RPMI7951 (cell line): Measurements from ENCODE around the gene FRMD6. TPM values are rescaled to one million over a fixed set of nuclear protein-coding genes. Genes with fewer than 3 reads are reported as not detected.
"Not testable (repeated sequence)": the region's sequence is repeated elsewhere in the genome, so short reads cannot be mapped to it uniquely, and the experiment has no call there.

Source experiments
- DNase-seq: peaks from one replicate; pipeline ENCODE4 v3.0.0-alpha.2; 2012; ENCODE audit warnings: low read depth
- total RNA-seq: library from RNA; depleted of rRNA; stranded (reverse); fragments of >200 nt; shearing (Covaris generic); gene quantifications from 2 replicates; pipeline ENCODE4 v1.2.3, GENCODE V29; 2014

FRMD6 gene
- total RNA-seq, 1 experiment from 2014 or later, result 127 TPM

DNA sequence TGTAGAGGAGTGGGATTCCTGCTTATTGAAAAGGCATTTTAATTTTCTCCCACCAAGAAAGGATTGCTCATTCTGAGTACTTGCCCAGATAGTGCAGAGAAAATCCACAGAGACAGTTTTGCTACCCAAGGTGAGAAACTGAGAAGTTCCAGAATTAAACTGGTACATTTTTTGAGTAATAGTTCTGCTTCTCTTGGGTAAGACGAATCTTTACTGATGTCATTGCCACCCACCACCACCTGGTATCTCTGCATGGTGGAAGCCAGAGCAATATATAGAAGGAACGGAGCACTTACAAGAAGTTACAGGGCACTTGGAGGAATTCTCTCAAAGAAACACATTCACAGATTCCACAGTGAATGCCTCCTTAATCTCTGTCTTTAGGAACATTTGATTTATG, 20.7 kb upstream of the FRMD6 start:
- DNase-seq, result no peak

DNA sequence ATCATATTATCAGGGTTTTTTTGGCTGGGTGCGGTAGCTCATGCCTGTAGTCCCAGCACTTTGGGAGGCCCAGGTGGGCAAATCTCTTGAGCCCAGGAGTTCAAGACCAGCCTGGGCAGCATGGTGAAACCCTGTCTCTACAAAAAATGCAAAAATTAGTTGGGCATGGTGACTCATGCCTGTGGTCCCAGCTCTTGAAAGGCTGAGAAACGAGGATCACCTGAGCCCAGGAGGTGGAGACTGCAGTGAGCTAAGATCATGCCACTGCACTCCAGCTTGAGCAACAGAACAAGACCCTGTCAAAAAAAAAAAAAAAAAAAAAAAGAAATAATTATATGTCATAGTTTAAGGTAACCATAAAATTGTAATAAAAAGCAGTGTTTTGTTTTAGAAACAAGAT, 18.4 kb upstream of the FRMD6 start:
- DNase-seq, result not testable (repeated sequence)

DNA sequence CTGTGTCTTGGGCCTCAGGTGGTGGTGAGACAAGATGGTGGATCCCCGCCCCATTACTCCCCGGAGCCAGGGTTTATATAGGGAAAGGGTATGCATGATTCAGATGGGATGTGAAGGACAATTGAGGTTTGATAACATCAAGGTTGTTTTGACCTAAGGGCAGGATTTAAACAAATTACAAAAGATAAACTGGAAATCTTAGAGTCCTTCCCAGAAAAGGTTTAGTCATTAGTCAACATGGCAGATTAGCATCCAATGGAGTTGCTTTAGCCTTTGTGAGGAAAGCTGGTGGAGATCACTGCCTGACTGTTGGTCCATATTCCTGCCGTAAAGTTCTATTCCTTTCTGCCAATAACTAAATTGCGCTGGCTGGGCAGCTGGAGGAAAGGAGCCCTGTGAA, 15.6 kb upstream of the FRMD6 start:
- DNase-seq, result no peak

- DNase-seq, result peak; percentile 78
These were observed 13.4 kb upstream of the FRMD6 start for GRCh38 chr14:51638071-51638944.

DNA sequence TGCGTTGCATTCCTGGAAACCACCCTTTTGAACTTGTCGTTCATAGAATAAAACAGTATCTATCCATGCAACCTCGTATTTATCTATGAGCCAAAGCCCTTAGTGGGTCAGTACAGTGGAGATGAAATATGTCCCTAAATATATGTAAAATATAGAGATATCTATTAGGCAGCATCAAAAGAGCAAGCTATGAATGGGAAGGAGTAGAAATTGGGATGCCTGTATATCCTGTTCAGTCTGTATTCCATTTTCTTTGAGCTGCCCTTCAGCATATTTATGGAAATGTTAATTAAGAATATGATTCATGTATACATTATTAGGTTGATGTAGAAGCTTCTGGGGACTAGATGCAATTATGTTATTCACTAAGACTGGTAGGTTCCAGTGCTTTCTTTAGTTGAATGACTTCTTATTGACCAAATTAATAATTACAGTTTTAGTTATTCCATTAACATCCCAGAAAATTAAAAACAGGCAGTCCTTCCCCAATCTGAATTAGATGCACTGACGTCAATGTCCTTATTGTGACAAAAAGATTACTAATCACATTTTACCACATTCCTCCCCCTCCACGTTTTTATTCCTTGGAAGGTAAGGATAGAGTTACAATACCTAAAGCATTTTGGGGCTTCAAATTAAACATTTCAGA, 11.9 kb upstream of the FRMD6 start:
- DNase-seq, result no peak

- peak; percentile 65 for DNase-seq
These were observed 8.6 kb upstream of the FRMD6 start for GRCh38 chr14:51643140-51643539.

DNA sequence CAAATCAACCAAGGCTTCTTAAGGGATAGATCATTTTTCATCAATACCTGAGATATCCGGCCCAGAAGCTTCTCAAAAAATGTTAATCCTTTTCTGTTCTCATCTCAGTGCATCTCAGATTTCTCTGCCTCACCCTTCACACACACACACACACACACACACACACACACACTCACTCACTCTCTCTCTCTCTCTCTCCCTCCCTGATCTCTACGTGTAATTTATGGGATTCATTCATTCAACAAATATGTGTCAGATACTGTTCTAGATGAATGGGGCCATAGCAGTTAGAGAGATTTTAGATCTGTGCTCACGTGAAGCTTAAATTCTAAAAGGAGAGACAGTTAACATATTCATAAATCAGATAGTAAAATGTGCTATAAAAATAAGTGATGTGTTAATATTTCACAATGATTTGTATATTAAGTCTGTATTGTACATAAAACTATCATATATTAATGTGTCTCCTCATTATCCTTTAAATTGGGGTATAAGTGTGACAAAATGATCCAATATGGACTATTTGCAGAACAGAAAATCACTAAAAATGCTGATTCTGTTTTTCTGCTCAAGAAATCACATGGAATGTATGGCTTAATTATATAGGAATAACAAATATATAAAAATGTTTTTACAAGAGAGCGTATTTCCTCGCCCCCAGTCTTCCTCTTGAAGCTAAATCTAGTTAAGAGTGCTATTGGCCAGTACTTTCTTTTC, 7.3 kb upstream of the FRMD6 start:
- no peak for DNase-seq

GRCh38 chr14:51648296-51648695, 3.4 kb upstream of the FRMD6 start:
- DNase-seq, result no peak

GRCh38 chr14:51650716-51651387, 858 bp upstream of the FRMD6 start:
- DNase-seq, result no peak

DNA sequence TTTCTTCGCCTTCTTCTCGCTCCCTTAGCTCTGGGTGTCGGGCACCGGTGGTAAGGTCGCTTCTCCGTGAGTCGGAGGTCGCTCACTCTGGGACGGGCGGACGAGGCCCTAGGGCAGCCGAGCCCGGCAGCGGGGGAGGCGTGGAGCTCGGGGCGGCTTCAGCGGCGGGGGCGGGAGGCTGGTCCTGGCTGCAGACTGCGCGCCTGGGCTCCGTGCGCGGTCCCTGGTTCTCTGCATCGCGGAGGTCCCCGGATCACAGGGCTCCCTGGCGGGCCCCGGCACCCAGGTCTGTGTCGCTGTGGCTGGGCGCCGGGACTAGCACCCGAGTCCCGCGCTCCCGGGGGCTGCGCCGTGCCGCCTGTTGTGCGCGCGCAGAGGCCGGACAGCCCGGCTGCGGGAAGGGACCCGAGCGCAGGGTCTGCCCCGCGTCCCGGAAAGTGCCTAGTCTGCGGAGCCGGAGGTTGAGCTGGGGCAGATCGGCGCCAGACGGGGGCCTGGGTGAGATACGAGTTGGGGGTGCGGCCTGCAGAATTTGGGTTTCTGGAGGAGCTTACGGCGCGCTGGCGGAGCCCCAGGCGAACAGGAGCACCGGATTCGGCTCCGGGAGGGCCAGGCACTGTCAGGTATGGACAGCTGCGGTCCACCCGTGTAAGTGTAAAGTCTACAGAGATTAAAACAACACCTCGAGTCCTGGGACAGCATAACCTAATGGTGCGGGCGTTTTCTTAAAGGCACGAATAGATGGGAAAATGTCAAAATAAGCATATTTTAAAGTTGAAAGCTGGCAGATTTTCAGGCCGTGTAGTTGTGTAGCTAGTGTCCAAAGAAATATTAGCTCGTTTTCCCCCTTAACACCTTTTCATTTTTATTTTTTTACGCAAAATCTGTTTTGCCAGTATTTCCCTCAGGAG, 713 bp downstream of the FRMD6 start:
- no peak for DNase-seq

DNA sequence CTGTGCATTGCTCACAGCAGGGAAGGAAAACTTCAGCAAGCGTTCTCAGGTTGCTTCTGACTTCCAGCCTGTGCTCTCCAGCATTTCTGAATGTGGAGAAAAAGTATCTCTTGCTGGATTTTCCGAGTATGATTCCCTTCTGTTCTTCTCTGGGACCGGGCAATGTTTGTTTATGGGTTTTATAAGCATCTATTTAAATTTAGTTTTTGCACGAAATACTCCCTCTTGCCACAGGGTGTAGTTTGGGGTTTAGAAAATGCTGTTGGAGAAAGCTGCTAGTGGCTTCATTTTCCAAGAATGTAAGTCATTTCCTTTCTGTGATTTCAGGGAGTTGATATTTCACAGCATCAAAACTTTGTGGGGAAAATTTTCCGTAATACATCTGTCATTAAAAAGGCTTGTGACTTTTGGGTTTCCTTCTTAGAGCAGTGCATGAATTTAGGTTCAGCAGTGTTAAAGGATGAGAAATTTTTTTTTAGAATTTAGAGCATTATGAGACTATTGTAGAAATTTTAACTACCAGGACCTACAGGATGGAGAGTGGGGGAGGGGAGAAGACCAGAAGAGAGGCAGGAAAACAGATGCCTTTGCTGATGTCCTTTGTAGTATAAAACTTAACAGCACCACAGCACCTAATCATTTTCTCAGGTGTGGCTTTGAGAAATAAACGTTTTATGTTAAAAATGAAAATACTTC, 1.5 kb downstream of the FRMD6 start:
- DNase-seq, result peak; percentile 73

DNA sequence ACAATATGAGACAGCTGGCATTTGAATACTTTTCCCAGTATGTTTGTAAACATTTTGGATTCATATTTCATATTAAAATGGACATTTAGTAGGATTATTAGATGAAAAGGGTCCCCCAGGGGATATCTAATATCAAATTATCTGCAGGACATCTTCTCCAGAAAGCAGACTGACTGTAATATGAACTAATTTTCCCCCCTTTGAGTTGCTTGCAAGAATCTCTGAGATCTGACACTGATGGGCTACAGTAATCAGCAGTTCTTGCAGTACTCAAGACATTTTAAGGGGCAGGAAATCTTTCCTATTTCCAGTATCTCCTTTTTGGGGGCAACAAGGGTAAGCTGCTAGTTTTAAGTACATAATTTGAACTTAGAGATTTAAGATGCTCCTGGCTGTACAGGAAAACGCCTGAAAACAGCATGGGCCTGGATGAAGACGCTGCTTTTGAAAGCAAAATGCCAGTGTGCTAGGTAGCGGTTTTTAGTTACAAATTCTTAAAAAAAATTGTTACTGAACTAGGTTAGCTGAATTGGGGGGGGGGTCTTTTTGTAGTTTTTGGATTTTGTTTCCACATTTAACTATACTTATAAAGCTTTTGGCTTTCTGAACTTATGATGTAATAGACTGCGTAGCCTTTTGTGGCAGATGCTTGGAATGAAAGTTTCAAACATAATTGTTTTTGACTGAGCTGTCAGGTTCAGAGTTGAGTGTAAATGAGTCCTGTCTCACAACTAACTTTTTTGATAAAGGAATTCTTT, 2.2 kb downstream of the FRMD6 start:
- DNase-seq, result peak; percentile 14

DNA sequence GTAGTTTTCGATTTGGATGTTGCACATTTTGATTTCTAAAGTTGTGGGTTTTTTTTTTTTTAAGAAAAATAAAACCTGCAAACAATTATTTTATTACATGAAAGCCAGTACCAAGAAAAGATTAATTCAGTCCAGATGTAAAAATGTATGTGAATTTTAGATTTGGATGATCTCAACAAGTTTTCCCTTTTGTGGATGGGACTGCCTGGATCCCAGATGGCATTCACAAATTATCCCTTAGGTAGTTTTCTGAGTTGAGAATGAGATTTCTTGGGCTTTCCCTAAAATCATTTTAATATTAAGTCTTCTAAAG, 2.8 kb downstream of the FRMD6 start:
- no peak for DNase-seq

DNA sequence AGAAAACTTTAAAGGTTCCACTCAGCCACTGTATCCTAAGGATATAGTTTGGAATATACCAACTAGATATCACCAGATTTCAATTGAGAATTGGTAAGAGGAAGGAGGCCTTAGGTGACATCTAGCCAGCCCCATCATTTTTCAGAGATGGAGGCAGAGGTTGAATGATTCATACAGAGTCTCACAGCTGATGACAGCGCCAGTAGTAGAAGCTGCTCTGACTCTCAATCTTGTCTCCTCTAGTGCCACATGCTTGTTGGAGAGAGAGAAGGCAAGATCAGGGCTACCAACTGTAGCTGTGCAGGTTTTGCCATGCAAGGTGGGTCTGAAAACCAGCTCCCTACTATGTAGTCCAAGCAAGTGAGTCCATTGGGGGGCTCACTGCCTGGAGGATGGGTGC, 6.1 kb downstream of the FRMD6 start:
- peak; percentile 49 for DNase-seq

GRCh38 chr14:51658441-51659173, 6.9 kb downstream of the FRMD6 start:
- DNase-seq, result no peak

GRCh38 chr14:51660741-51661140, 9.0 kb downstream of the FRMD6 start:
- DNase-seq, result no peak

DNA sequence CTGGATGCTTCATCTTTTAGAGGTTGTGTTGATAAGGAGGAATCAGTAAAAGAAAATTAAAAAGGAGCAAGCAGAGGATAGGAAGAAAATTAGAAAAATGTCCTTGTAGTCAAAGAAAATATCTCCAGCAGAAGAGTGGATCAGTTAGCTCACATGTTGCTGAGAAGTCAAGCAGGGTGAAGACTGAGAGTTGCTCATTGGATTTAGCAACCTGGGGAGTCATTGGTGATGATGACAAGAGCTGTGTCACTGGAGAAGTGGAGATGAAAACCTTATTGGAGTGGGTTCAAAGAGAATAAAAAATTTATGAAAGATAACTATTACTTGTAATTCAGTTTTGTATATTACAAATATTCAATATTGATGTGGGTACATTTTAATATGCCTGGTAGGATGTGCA, 9.8 kb downstream of the FRMD6 start:
- DNase-seq, result no peak

DNA sequence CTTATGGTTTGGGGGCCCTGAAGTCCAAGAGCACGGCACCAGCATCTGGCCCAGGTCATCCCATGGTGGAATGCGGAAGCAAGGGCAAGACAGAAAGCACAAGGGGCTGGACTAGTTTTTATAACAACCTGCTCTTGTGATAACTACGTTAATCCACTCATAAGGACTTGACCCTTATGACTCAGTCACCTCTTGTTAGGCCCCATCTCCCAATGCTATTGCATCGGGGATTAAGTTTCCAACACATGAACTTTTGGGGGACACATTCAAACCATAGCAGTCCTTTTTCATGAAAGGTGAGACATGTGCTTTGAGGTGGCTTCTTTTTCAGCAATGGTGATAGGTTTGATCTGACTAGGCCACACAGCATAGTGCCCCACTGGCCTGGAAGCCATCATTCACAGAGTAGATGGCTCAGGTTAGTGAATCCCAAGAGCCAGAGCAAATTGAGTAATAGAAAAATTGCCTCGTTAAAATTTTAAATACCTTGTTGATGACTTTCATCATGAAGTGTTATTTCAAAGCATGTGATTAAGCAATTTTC, 12.1 kb downstream of the FRMD6 start:
- DNase-seq, result no peak

GRCh38 chr14:51666070-51666469, 14.4 kb downstream of the FRMD6 start:
- no peak for DNase-seq
